ENCODE data around the gene HOXB4. TPM values are rescaled to one million over a fixed set of nuclear protein-coding genes. Genes with fewer than 3 reads are reported as not detected.
A peak's percentile ranks its signal among the peaks of the same experiment; 100 is the strongest.

Gene HOXB4
- total RNA-seq, 1 experiment from 2014 or later, result 27.9 TPM

DNA sequence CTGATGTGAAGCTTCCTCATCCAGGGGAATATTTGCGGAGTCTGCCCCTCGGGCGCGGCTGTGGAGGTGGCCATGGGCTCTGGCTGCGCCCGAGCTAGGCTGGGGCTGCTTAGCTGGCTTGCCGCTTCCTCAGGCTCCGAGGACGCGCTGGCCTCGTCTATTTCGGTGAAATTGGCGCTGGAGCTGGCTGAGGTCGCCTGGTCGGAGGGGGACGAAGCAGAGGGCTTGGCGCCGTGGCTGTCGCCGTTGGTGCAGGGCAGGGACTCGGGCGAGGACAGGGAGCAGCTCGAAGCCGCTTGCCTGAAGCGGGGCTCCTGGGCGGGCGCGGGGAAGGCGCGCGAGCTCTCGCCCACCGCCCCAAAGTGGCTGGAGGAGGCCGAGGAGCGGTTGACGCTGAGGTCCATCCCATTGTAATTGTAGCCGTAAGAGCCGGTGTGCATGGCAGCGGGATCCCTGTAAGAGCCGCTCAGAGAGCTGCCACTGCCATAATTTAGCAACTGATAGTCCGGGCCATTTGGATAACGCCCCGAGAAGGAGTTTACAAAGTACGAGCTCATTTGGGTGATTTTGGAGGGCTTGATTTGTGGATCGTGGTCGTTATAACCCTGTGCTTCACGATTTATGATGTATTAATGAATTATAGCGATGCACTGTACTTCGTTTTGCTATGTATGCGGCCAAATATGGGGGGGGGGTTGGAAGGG is 15.1 kb upstream of the HOXB4 start, which contains the start of gene HOXB5:
Gene HOXB5 (minus strand): TSS at position 654 of the 704 bp plus-strand sequence. CDS start 97 bp downstream, at position 557.
- BruUV-seq (replicated peaks), result no TSS peak
- in situ Hi-C loops (cut with HindIII; ENCODE audit: low pct_unique_long_range_greater_than_20kb, low sequenced_read_pairs), result no loop called here
- DNase-seq (ENCODE audit: low read depth, low spot score) (no peak), ATAC-seq (peak; percentile 1; the same call in 1 of the 2 replicates)
- CTCF ChIA-PET, result interaction anchor here (1.0 to 1.5 kb wide), 4 partner anchors 20 to 332 kb away, joined by 3 to 10 read pairs (median 6); no protein-coding TSS in a partner anchor
- intact Hi-C loops (cut with micrococcal nuclease; ENCODE audit: unreplicated experiment), result no loop called here
- H3K4me1 ChIP-seq (ENCODE audit: control insufficient read depth, insufficient read depth, low read length), result peaks cover 66% of the 10 kb centered on the region
- peak within 1 kb of the TSS; percentile 70 to 99 for H3K4me3 ChIP-seq (ENCODE audit: low read depth in 2 of 2, low read length in 2 of 2)
- H3K36me3 ChIP-seq (ENCODE audit: control insufficient read depth, insufficient read depth, low read length), result no peaks in the 10 kb centered on the region; the same call in 1 of the 2 replicates
- H3K9me3 ChIP-seq (ENCODE audit: control insufficient read depth, insufficient read depth, low read depth, low read length), result no peaks in the 10 kb centered on the region
- TF ChIP-seq, protein P1, sequence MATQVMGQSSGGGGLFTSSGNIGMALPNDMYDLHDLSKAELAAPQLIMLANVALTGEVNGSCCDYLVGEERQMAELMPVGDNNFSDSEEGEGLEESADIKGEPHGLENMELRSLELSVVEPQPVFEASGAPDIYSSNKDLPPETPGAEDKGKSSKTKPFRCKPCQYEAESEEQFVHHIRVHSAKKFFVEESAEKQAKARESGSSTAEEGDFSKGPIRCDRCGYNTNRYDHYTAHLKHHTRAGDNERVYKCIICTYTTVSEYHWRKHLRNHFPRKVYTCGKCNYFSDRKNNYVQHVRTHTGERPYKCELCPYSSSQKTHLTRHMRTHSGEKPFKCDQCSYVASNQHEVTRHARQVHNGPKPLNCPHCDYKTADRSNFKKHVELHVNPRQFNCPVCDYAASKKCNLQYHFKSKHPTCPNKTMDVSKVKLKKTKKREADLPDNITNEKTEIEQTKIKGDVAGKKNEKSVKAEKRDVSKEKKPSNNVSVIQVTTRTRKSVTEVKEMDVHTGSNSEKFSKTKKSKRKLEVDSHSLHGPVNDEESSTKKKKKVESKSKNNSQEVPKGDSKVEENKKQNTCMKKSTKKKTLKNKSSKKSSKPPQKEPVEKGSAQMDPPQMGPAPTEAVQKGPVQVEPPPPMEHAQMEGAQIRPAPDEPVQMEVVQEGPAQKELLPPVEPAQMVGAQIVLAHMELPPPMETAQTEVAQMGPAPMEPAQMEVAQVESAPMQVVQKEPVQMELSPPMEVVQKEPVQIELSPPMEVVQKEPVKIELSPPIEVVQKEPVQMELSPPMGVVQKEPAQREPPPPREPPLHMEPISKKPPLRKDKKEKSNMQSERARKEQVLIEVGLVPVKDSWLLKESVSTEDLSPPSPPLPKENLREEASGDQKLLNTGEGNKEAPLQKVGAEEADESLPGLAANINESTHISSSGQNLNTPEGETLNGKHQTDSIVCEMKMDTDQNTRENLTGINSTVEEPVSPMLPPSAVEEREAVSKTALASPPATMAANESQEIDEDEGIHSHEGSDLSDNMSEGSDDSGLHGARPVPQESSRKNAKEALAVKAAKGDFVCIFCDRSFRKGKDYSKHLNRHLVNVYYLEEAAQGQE (IDR thresholded peaks at IDR 0.05; ENCODE audit: insufficient read depth in 1 of 2, low read depth in 2 of 2, low read length in 1 of 2), result no peak
- TF ChIP-seq POLR2AphosphoS5 (IDR thresholded peaks at IDR 0.05; ENCODE audit: low read depth, low read length) (peak; percentile 75), SIN3A (IDR thresholded peaks at IDR 0.05; ENCODE audit: borderline replicate concordance, insufficient read depth, low read depth, low read length) (0 out of 2 replicates have a peak, but pooled peaks have one; percentile 52)
- POLR2A ChIA-PET, result interaction anchor here (0.6 to 1.2 kb wide), 5 partner anchors 8 to 331 kb away, joined by 3 to 5 read pairs (median 4); partner anchors contain the start of gene HOXB8
- peak within 1 kb of the TSS; percentile 99 for H3K27ac ChIP-seq (ENCODE audit: low read length)
- H3K27me3 ChIP-seq (ENCODE audit: control insufficient read depth, insufficient read depth, low read length), result no peaks in the 10 kb centered on the region

DNA sequence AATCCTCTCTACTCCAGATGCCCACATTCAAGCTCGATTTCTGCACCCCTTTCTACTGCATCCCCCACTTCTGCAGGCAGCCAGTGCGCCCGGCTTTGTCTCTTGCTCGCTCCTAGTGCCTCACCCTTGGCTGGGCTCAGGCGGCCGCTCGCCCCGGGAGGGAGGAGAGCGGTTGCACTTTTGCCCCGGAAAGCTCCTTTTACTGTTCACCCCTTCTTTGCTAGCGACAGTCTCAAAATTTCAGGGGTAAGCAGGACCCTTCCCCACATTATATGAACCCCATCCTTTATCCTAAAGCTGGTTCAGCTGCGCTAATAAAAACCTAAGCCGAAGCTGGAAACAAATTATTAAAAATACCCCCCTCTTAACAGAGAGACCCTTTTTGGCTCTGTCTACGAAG is 14.4 kb upstream of the HOXB4 start:
- ChIA-PET CTCF (interaction anchor here (0.6 to 1.4 kb wide), 4 partner anchors 257 to 567 kb away, joined by 3 to 10 read pairs (median 6); no protein-coding TSS in a partner anchor), POLR2A (interaction anchor here (0.8 to 1.2 kb wide), 3 partner anchors 9 to 242 kb away, joined by 3 to 5 read pairs (median 3); partner anchors contain the start of gene HOXB8)
- TF ChIP-seq SIN3A (IDR thresholded peaks at IDR 0.05; ENCODE audit: borderline replicate concordance, insufficient read depth, low read depth, low read length), result no peak
- in situ Hi-C loops (cut with HindIII; ENCODE audit: low pct_unique_long_range_greater_than_20kb, low sequenced_read_pairs) (no loop called here), intact Hi-C loops (cut with micrococcal nuclease; ENCODE audit: unreplicated experiment) (no loop called here)
- no peaks in the 10 kb centered on the region for H3K27me3 ChIP-seq (ENCODE audit: control insufficient read depth, insufficient read depth, low read length)
- peak overlapping the region; percentile 99 for H3K27ac ChIP-seq (ENCODE audit: low read length)
- ATAC-seq (no peak), DNase-seq (ENCODE audit: low read depth, low spot score) (no peak)
- H3K9me3 ChIP-seq (ENCODE audit: control insufficient read depth, insufficient read depth, low read depth, low read length), result no peaks in the 10 kb centered on the region
- BruUV-seq (replicated peaks), result no TSS peak
- no peaks in the 10 kb centered on the region; the same call in 1 of the 2 replicates for H3K36me3 ChIP-seq (ENCODE audit: control insufficient read depth, insufficient read depth, low read length)
- peaks cover 74% of the 10 kb centered on the region for H3K4me1 ChIP-seq (ENCODE audit: control insufficient read depth, insufficient read depth, low read length)
- peak overlapping the region; percentile 70 to 99 for H3K4me3 ChIP-seq (ENCODE audit: low read depth in 2 of 2, low read length in 2 of 2)

DNA sequence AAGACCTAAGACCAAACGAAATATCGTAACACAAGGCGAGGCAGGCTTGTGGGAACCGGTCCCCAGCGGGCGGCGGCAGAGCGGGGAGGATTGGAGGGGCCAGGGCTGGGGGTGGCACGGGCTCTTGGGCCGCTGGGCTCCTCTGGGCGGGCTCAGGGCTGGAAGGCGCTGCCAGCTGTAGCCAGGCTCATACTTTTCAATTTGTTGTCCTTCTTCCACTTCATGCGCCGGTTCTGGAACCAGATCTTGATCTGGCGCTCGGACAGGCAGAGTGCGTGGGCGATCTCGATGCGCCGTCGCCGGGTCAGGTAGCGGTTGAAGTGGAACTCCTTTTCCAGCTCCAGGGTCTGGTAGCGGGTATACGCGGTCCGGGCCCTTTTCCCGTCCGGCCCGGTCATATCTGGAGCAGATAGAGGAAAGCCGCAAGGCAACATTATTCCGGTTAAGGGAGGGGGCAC is 13.9 kb upstream of the HOXB4 start:
- no peaks in the 10 kb centered on the region; the same call in 1 of the 2 replicates for H3K36me3 ChIP-seq (ENCODE audit: control insufficient read depth, insufficient read depth, low read length)
- no peaks in the 10 kb centered on the region for H3K9me3 ChIP-seq (ENCODE audit: control insufficient read depth, insufficient read depth, low read depth, low read length)
- H3K27me3 ChIP-seq (ENCODE audit: control insufficient read depth, insufficient read depth, low read length), result no peaks in the 10 kb centered on the region
- H3K27ac ChIP-seq (ENCODE audit: low read length), result peak overlapping the region; percentile 99
- H3K4me3 ChIP-seq (ENCODE audit: low read depth in 2 of 2, low read length in 2 of 2), result peak overlapping the region; percentile 70 to 99
- no peak for DNase-seq (ENCODE audit: low read depth, low spot score)
- in situ Hi-C loops (cut with HindIII; ENCODE audit: low pct_unique_long_range_greater_than_20kb, low sequenced_read_pairs), result no loop called here
- BruUV-seq (replicated peaks), result no TSS peak
- ChIA-PET CTCF (interaction anchor here (0.6 to 1.4 kb wide), 3 partner anchors 256 to 567 kb away, joined by 3 to 10 read pairs (median 6); no protein-coding TSS in a partner anchor), POLR2A (interaction anchor here (0.8 to 1.2 kb wide), 3 partner anchors 9 to 241 kb away, joined by 3 to 5 read pairs (median 3); partner anchors contain the start of gene HOXB8)
- intact Hi-C loops (cut with micrococcal nuclease; ENCODE audit: unreplicated experiment), result no loop called here
- ATAC-seq, result no peak
- no peak for TF ChIP-seq TCF7L2 (IDR thresholded peaks at IDR 0.05; ENCODE audit: low read depth, low read length)
- TF ChIP-seq, protein P1 (IDR thresholded peaks at IDR 0.05; ENCODE audit: insufficient read depth in 1 of 2, low read depth in 2 of 2, low read length in 1 of 2), result no peak
- 0 out of 2 replicates have a peak, but pooled peaks have one; percentile 45 for TF ChIP-seq SIN3A (IDR thresholded peaks at IDR 0.05; ENCODE audit: borderline replicate concordance, insufficient read depth, low read depth, low read length)
- TF ChIP-seq POLR2AphosphoS5 (IDR thresholded peaks at IDR 0.05; ENCODE audit: low read depth, low read length), result peak; percentile 59; the same call in 1 of the 2 replicates
- TF ChIP-seq, protein P2, sequence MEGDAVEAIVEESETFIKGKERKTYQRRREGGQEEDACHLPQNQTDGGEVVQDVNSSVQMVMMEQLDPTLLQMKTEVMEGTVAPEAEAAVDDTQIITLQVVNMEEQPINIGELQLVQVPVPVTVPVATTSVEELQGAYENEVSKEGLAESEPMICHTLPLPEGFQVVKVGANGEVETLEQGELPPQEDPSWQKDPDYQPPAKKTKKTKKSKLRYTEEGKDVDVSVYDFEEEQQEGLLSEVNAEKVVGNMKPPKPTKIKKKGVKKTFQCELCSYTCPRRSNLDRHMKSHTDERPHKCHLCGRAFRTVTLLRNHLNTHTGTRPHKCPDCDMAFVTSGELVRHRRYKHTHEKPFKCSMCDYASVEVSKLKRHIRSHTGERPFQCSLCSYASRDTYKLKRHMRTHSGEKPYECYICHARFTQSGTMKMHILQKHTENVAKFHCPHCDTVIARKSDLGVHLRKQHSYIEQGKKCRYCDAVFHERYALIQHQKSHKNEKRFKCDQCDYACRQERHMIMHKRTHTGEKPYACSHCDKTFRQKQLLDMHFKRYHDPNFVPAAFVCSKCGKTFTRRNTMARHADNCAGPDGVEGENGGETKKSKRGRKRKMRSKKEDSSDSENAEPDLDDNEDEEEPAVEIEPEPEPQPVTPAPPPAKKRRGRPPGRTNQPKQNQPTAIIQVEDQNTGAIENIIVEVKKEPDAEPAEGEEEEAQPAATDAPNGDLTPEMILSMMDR (IDR thresholded peaks at IDR 0.05), result no peak
- H3K4me1 ChIP-seq (ENCODE audit: control insufficient read depth, insufficient read depth, low read length), result peaks cover 78% of the 10 kb centered on the region

Data from Panc1 (cell line).